Upper lobe of left lung (tissue), 4 donors: Measurements from ENCODE around the gene GRIN2A.

ENCODE experiments used
- EP300 ChIP-seq, 4 donors: sonication (generic); formaldehyde crosslinking; IDR thresholded peaks; one replicate each; pipeline ENCODE4 v1.5.1; 2017; ENCODE audit warnings: antibody characterized with exemption in 4 of 4, control low read depth in 2 of 4
- POLR2A ChIP-seq, 4 donors: fragments of 450-650 bp; IDR thresholded peaks; one replicate each; pipeline ENCODE4 v1.5.1; 2016 to 2017; ENCODE audit warnings: antibody characterized with exemption in 4 of 4, mild to moderate bottlenecking in 2 of 4
- TF ChIP-seq, protein P1 (sequence below), 6 experiments: fragments of 450-650 bp in 4 of 6; fragments of 200-600 bp in 2 of 6; sonication (generic) in 2 of 6; IDR thresholded peaks; one replicate each; pipeline ENCODE4 v1.5.1; 2016 to 2019; ENCODE audit warnings: antibody characterized with exemption in 6 of 6

DNA sequence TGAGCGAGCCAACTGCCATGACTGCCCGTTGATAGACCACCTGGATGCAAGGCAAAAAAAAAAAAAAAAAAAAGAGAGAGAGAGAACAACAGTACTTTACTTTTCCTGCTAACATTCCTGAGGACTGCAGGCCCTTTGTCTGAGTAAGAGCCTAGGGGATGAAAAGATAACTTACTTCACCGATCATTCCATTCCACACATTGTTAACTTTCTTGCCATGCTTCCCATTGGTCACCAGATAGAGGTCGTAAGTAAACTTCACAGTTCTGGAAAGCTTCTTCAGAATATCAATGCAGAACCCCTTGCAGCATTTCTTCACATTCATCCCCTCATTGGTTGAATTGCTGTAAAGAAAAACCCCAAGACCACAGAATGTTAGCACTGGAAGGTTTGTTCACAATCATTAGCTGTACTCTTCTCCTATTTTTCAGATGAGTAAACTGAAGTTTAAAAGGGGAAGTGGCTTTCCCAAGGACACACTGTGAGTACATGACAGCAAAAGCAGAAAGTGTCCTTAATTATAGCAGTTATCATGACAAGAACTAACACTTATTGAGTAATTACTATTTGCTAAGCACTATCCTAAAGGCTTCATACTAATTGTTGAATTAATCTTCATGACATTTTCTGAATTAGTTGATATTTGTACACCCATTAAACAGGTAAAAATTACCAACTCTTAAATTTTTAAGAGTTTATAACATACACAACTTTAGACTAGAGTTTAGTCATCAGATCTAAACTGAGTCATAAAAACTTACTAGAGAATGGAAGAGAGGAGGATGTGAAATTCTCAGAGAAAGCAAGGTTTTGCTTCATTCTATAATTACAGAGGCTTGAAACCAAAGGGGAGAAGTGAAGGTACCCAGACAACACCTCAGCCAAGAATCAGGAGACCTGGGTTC, 341.2 kb downstream of the GRIN2A start:
- TF ChIP-seq EP300 (IDR thresholded peaks at IDR 0.05) (no peak), POLR2A (IDR thresholded peaks at IDR 0.05) (no peak)
- TF ChIP-seq, protein P1, sequence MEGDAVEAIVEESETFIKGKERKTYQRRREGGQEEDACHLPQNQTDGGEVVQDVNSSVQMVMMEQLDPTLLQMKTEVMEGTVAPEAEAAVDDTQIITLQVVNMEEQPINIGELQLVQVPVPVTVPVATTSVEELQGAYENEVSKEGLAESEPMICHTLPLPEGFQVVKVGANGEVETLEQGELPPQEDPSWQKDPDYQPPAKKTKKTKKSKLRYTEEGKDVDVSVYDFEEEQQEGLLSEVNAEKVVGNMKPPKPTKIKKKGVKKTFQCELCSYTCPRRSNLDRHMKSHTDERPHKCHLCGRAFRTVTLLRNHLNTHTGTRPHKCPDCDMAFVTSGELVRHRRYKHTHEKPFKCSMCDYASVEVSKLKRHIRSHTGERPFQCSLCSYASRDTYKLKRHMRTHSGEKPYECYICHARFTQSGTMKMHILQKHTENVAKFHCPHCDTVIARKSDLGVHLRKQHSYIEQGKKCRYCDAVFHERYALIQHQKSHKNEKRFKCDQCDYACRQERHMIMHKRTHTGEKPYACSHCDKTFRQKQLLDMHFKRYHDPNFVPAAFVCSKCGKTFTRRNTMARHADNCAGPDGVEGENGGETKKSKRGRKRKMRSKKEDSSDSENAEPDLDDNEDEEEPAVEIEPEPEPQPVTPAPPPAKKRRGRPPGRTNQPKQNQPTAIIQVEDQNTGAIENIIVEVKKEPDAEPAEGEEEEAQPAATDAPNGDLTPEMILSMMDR (IDR thresholded peaks at IDR 0.05), result no peak
